ENCODE data around the gene PDS5B. TPM values are rescaled to one million over a fixed set of nuclear protein-coding genes. Genes with fewer than 3 reads are reported as not detected.

The PDS5B gene
- total and polyA plus RNA-seq, 2 donors from 2014 or later = 6.9 to 41.2 TPM

DNA sequence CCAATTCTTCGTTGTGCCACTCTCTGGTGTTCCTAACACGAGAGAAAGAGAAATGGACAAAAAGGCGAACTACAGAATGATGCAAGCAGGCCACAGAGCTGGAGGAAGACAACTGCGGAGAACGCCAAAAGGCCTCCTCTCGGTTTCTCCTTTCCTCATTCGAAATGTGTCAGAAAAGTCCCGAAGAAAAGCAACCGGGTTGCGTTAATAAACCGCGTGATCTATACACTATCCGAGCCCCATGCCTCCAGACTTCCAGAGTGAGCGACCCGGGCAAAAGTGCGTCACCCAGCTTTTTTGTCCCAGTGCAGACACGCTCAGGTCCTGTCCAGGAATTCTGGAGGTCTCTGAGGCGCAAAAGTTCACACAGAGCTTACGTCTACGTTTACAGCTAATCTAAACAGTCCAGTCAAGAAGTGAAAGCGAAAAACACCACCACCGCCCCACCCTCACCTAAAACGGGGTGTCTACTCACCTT lies 48.1 kb upstream of the PDS5B start:
- intact Hi-C loops (cut with DNase I) = no loop called here
- no peaks in the 10 kb centered on the region for H3K27me3 ChIP-seq (ENCODE audit: control insufficient read depth, insufficient read depth, low read length)
- peak overlapping the region; percentile 98 to 100 (median 99) for H3K4me3 ChIP-seq (ENCODE audit: low read length in 3 of 3)
- peaks cover 2 to 6% (median 4%) of the 10 kb centered on the region in 3 donors for H3K4me1 ChIP-seq (ENCODE audit: control insufficient read depth in 2 of 3, insufficient read depth in 2 of 3, low read depth in 1 of 3, low read length in 3 of 3)
- DNase-seq (peak in 1 of 5 donors; percentile 53), FAIRE-seq (no peak)
- peak overlapping the region; percentile 94 to 98 for H3K27ac ChIP-seq (ENCODE audit: low read depth in 2 of 2, low read length in 2 of 2)
- peaks cover 2 to 11% (median 8%) of the 10 kb centered on the region in 3 donors for H3K36me3 ChIP-seq (ENCODE audit: control insufficient read depth in 2 of 3, insufficient read depth in 3 of 3, low read length in 3 of 3)
- H3K9me3 ChIP-seq (ENCODE audit: control insufficient read depth in 2 of 3, insufficient read depth in 1 of 3, low read length in 3 of 3) = no peaks in the 10 kb centered on the region
- peak overlapping the region; percentile 94 to 99 (median 99) for H3K9ac ChIP-seq (ENCODE audit: low read length in 3 of 3)
- TF ChIP-seq, protein P1, sequence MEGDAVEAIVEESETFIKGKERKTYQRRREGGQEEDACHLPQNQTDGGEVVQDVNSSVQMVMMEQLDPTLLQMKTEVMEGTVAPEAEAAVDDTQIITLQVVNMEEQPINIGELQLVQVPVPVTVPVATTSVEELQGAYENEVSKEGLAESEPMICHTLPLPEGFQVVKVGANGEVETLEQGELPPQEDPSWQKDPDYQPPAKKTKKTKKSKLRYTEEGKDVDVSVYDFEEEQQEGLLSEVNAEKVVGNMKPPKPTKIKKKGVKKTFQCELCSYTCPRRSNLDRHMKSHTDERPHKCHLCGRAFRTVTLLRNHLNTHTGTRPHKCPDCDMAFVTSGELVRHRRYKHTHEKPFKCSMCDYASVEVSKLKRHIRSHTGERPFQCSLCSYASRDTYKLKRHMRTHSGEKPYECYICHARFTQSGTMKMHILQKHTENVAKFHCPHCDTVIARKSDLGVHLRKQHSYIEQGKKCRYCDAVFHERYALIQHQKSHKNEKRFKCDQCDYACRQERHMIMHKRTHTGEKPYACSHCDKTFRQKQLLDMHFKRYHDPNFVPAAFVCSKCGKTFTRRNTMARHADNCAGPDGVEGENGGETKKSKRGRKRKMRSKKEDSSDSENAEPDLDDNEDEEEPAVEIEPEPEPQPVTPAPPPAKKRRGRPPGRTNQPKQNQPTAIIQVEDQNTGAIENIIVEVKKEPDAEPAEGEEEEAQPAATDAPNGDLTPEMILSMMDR (IDR thresholded peaks at IDR 0.05; ENCODE audit: borderline replicate concordance, extremely low read depth, insufficient read depth) = no peak

DNA sequence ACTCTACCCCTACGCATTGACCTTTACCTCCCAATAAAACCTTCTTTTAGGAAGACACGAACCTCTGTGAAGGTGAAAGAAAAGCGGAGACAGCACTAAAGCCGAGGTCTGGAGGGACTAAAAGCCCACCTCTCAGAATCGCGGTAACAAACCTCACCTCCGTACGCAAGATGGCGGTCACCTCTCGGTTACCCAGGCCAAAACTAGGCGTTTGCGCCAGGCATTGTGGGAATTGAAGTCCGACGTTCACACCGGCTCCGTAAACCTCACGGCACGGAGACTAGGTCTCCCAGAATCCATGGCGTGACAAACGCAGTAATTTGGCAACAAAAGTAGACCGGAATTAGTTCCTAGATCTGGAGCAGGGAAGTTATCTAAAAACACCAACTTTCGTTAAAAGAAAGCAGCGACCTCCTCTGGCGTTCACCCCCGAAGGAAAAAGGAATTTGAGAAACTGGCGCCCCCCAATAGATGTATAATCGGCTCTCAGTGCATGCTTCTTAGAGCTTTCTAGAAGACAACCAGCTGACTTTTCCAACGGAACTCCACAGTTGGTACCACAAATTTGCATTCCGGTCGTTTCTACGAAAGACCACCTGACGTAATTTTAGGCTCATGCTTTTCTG lies 47.5 kb upstream of the PDS5B start, which contains the start of gene N4BP2L2:
TSS of gene N4BP2L2 (minus strand) at position 175 of the 626 bp plus-strand sequence. CDS start 1,768 bp downstream, outside the sequence.
- Histone ChIP-seq H3K9me3 (ENCODE audit: control insufficient read depth in 2 of 3, insufficient read depth in 1 of 3, low read length in 3 of 3) (no peaks in the 10 kb centered on the region), H3K27me3 (ENCODE audit: control insufficient read depth, insufficient read depth, low read length) (no peaks in the 10 kb centered on the region), H3K27ac (ENCODE audit: low read depth in 2 of 2, low read length in 2 of 2) (peak within 1 kb of the TSS; percentile 94 to 98), H3K9ac (ENCODE audit: low read length in 3 of 3) (peak within 1 kb of the TSS; percentile 94 to 99 (median 99)), H3K4me3 (ENCODE audit: low read length in 3 of 3) (peak within 1 kb of the TSS; percentile 98 to 100 (median 99)), H3K4me1 (ENCODE audit: control insufficient read depth in 2 of 3, insufficient read depth in 2 of 3, low read depth in 1 of 3, low read length in 3 of 3) (peaks cover 2 to 6% (median 4%) of the 10 kb centered on the region in 3 donors), H3K36me3 (ENCODE audit: control insufficient read depth in 2 of 3, insufficient read depth in 3 of 3, low read length in 3 of 3) (peaks cover 2 to 11% (median 8%) of the 10 kb centered on the region in 3 donors)
- DNase-seq (peak; percentile 95 to 99 (median 97)), FAIRE-seq (peak; percentile 94)
- TF ChIP-seq, protein P1 (IDR thresholded peaks at IDR 0.05; ENCODE audit: borderline replicate concordance, extremely low read depth, insufficient read depth) = peak; percentile 40
- intact Hi-C loops (cut with DNase I) = no loop called here

DNA sequence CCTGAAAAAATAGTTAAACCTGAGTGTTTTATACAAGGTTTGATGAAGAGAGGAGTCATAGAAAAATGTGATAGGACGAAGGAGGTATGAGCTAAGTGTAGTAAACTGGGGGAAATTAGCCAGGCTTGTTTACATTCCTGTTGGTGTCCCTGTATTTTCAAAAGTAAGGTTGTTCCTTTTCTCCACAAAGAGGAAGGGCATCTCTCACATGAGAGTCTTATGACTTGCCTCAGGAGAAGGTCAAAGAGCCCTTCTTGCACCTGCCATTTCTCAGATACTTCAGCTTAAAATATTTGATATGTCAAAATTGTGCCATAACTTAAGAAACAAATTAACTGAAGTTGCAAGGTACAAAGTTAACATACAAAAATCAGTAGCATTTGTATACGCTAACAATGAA lies 44.0 kb upstream of the PDS5B start:
- Histone ChIP-seq H3K36me3 (ENCODE audit: control insufficient read depth in 2 of 3, insufficient read depth in 3 of 3, low read length in 3 of 3) (no peaks in the 10 kb centered on the region), H3K9ac (ENCODE audit: low read length in 3 of 3) (no peak overlapping the region), H3K27me3 (ENCODE audit: control insufficient read depth, insufficient read depth, low read length) (no peaks in the 10 kb centered on the region), H3K4me1 (ENCODE audit: control insufficient read depth in 2 of 3, insufficient read depth in 2 of 3, low read depth in 1 of 3, low read length in 3 of 3) (peaks cover 0 to 2% (median 0%) of the 10 kb centered on the region in 3 donors), H3K9me3 (ENCODE audit: control insufficient read depth in 2 of 3, insufficient read depth in 1 of 3, low read length in 3 of 3) (no peaks in the 10 kb centered on the region), H3K27ac (ENCODE audit: low read depth in 2 of 2, low read length in 2 of 2) (no peak overlapping the region), H3K4me3 (ENCODE audit: low read length in 3 of 3) (no peak overlapping the region)
- no peak for FAIRE-seq
- DNase-seq = no peak
- intact Hi-C loops (cut with DNase I) = no loop called here
- TF ChIP-seq, protein P1 (IDR thresholded peaks at IDR 0.05; ENCODE audit: borderline replicate concordance, extremely low read depth, insufficient read depth) = no peak
